Measurements from ENCODE around the gene ERC2.

Gene ERC2

DNA sequence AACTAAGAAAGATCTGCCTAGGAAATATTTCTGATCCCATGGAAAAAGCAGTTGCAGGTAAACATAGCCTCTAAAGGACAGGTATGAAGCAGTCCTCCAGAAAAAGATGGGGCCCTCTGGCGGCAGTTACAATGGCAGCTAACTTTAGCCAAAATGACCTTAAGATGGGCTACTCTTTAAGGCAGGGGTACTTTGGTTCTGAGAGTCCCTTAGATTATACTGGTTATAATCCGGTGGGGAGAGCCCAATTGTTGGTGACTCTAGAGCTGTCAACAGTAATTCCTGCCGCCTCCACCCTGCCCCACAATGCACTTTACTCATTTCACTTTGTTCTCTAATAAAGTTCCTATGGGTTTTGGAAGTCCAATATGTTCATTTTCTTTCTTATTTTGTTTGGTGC lies 568.4 kb downstream of the ERC2 start:
- DNase-seq (ENCODE audit: extremely low read depth in 1 of 2, low read depth in 1 of 2), result no peak

DNA sequence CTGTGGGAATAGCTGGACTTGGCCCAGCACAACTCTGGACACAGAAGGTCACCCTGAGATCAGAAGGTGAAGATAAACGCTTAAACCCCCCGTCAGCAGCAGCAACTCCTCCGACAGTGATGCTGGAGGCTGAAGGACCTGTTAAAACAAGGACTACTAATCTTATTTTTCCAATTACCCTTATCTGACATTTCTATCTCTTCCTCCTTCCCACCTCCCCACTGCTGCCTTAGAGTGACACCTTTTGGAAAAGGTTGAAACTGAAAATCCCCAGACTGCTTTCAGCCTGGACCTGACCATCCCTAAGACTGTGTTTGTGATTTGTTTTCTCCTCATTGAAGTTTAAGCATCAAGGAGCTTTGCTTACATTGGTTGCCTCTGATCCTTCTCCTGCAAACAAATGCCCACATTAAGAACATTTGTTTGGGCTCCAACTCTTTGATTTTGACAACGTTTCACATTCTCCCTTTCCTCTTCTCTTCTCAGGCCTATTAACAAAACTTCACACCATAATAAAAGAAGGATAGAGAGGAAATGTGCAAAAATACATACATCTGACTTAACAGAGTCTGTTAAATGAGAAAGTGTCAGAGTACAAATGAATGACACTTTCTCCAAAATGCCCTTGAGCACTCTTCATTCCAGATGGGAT lies 570.6 kb downstream of the ERC2 start:
- no peak for DNase-seq (ENCODE audit: extremely low read depth in 1 of 2, low read depth in 1 of 2)

DNA sequence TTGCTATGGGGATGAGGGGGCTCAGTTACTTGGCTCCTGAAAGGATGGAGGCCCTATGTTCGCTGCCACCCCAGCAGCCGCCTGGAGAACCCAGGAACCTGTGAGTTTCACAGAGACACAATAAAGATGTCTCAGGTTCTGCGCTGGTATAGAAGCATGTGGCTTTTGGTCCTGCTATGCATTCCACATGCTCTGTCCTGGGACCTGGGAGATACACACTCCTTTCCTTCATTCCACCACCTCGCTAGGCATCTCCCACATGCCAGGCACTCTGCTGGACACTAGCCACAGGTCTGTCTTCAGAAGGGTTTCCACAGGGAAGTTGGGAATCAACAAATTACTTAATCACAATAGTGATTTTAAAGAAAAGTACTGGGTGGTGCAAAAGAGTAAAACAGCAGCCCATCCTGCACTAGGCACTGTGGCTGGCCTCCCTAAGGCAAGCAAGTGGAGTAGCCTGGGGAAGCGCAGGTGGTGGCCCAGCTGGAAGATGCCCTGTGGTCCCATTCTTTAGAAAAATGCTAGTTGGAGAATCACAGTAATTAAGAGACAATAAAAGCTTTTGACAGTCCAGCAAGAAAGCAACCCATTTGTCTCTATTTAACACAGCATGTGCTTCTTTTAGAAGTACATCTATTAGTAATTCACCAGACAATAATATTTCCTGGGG lies 572.2 kb downstream of the ERC2 start:
- DNase-seq (ENCODE audit: extremely low read depth in 1 of 2, low read depth in 1 of 2), result no peak

DNA sequence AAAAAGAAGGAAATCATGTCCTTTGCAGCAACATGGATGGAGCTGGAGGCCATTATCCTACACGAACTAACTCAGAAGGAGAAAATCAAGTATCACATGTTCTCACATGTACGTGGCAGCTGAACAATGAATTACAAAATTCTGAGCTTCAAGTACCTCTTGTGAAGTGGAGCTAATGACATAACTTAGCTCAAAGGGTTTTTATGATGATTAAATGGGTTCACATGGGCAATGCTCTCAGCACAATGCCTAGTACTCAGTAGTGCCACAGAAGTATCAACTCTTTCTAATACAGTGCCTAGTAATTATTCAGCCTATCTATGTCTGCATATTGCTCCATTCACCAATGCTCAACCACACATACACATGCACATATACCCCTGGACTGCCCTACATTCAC lies 573.7 kb downstream of the ERC2 start:
- DNase-seq (ENCODE audit: extremely low read depth in 1 of 2, low read depth in 1 of 2), result no peak

DNA sequence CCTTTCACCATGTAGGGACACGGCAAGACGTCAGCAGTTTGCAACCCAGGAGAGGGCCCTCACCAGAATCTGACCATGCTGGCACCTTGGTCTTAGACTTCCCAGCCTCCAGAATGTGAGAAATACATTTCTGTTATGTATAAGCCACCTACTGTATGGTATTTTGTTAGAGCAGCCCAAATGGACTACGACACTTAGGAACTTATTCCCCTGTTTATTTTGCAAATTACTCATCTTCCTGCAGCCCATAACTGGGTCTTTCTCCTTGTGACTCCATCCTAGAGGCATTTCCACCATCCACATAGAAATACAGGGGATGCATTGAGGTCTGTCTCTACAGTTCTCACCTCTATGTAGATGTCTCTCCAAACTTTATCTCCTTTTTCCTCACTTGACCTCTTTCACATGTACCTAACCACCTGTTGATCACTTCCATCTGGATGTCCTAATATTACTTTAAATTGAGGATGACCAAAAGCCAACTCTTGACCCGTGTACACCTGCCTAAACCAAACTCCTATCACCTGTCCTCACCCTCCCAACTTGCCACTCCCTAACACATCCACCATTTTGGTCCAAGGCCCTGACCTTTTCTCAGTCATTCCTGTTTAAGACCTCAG lies 575.1 kb downstream of the ERC2 start:
- no peak for DNase-seq (ENCODE audit: extremely low read depth in 1 of 2, low read depth in 1 of 2)

DNA sequence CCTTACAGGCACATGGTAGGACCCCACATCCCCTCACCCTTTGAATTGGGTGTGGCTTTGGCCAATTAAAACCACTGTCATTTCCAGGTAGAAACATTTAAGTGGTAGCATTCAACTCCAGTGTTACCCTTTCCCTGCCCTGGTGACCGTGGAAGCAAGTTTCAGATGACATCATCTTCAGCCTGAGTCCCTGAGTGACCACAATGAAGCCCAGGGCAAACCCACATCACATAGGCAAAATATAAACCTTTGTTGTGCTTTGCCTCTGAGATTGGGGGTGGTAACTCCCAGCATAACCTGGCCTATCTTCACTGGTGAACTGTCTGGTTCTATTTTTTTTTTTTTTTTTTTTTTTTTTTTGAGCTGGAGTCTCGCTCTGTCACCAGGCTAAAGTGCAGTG lies 577.2 kb downstream of the ERC2 start:
- no peak for DNase-seq (ENCODE audit: extremely low read depth in 1 of 2, low read depth in 1 of 2)

DNA sequence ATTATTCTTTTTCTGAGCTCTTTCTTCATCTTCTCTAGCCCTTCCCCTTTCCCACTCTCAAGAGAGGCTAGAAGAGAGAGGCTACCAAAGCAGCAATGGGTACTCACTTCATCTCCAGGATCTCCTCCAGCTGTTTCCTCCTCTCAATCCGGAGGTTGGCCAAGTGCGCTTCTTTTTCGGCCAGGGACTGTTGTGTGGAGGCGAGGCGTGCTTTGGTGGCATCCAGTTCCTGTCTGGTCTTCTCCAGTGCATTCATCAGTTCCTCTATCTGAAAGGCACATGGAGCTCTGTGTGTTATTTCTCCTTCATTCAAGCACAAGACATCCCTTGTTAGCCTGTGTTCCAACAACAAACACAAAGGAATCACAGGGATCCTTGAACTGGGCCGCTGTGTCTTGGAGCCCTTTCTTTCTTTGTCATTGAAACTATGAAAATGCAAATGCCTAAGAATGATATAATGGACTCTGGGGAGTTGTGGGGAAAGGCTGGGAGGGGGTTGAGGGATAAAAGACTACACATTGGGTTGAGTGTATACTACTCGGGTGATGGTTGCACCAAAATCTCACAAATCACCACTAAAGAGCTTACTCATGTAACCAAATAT lies 579.9 kb downstream of the ERC2 start:
- no peak for DNase-seq (ENCODE audit: extremely low read depth in 1 of 2, low read depth in 1 of 2)

DNA sequence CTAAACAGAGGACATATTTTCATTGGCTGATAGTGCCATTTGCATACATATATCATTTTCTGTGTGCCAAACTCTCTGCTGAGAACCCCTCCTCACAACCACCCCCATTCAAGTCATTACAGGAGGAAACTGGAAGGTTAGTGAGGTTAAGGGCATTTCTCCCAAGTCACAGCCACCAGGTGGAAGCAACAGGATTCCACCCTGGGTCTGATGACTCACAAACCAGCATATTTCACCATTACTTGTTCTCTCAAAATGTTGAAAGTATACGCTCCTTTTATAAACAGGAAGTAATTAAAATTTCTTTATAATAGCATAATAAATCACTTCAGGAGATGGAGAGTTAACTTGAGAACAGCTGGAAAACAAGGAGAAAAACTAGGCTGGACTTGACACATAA lies 582.5 kb downstream of the ERC2 start:
- DNase-seq (ENCODE audit: extremely low read depth in 1 of 2, low read depth in 1 of 2), result no peak

DNA sequence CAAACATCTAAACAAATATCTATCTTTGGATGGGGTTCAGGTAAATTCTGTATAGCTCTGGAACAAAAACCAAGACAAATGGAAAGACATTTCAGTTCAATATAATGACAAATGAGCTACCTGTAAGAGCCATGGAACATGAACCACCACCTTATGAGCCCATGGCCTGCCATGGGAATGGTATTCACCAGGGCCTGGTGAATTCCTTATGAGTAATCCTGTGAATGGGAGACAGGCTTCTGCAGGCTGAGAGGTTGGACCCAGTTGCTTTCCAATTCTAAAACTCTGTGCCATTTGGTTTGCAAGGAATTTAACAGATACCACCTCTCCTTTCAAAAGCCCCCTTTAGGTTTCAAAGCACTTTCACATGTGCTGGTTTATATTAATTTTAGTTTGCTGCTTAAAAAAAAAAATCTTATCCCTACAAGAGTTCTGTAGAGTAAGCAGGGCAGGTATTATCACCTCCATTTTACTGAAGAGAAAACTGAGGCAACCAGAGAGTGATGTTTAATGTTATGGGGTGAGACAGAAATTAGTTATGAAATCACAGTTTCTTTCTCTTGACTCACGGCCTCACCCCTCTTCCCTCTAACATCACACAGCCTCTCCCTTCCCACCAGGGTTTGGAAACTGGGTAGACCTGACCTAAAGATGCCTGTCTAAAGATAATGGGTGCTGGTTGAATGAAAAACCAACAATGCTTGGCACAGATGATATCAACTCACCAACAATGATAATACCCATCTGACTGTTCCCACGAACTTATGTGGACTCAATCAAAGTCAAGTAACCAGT lies 583.6 kb downstream of the ERC2 start:
- DNase-seq (ENCODE audit: extremely low read depth in 1 of 2, low read depth in 1 of 2), result no peak

DNA sequence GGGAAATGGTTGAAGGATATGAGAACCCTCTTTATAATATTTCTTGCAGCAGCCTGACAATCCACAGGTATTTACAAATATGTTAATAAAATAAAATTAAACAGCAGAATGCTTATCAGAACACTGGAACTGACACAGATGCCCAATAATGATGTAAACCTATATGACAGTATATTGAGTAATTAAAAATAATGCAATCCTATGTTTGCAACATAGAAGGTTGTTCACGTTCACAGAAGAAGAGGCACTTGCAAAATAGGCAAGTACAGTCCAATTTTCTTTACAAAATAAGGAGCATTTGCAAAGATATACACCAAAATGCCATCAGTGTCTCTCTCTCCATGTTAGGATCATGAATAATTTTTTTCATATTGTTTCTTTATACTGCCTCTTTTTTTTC lies 584.2 kb downstream of the ERC2 start:
- no peak for DNase-seq (ENCODE audit: extremely low read depth in 1 of 2, low read depth in 1 of 2)

DNA sequence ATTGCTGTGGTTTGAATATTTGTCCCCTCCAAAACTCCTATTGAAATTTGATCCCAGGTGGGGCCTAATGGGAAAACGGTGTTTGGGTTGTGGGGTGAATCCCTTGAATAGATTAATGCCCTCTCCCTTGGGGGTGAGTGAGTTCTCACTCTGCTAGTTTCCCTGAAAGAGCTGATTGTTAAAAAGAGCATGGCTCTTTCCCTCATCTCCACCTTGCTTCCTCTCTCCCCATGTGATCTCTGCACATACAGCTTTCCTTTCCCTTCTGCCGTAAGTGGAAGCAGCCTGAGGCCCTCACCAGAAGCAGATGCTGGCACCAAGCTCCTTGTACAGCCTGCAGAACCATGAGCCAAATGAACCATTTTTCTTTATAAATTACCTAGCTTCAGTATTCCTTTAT lies 586.3 kb downstream of the ERC2 start:
- DNase-seq (ENCODE audit: extremely low read depth in 1 of 2, low read depth in 1 of 2), result no peak

DNA sequence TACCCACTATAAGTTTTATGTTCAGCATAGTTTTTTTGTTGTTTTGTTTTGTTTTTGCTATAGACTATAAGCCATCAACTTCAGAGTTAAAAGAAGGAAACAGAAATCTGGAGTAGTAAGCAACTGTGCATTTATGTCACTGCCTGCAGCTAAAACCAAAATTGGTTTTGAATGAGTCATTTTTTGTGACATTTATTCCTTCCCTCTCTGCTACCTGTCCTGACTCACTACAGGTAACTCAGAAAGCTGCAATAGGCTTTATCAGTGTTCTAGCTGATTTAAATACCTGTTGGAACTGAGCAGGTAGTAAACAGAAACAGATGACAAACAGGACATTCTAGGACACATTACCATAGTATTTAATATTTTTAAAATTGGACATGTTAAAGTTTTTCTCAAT lies 587.9 kb downstream of the ERC2 start:
- DNase-seq (ENCODE audit: extremely low read depth in 1 of 2, low read depth in 1 of 2), result no peak

DNA sequence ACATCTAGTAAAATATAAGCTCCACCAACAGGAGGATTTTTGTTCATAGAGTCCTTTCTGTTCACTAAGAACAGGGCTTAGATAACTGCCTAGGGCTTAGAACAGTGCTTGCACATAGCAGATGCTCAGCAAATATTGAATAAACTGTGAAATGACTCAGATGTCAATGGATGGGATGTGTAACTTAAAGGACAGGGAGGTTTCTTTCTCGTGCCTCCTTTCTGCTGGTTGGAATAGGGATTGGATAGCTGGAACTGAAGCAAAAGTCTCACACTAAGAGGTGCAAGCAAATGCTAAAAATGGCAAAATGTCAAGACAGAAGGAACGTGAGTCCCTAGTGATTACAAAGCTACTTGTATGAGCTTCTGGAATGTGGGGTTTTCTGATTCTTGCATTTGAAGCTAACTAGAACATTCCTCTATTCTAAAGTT lies 588.4 kb downstream of the ERC2 start:
- DNase-seq (ENCODE audit: extremely low read depth in 1 of 2, low read depth in 1 of 2), result no peak

DNA sequence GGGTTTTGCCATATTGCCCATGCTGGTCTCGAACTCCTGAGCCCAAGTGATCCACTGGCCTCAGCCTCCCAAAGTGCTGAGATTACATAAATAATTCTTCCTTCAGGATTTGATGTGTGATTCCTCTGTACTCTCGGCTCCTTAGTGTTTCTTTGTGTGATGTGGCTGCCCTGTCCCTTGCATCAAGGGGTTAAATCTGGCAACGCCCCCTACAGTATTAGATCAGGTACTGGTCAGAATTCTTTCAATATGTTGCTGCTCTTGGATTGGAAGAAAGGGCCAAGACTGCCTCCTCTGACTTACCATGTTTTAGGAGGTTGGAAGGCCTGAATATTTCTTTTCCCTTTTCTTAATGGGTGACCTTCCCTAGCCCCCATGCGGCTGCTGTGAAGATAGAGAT lies 590.6 kb downstream of the ERC2 start:
- DNase-seq (ENCODE audit: extremely low read depth in 1 of 2, low read depth in 1 of 2), result no peak

DNA sequence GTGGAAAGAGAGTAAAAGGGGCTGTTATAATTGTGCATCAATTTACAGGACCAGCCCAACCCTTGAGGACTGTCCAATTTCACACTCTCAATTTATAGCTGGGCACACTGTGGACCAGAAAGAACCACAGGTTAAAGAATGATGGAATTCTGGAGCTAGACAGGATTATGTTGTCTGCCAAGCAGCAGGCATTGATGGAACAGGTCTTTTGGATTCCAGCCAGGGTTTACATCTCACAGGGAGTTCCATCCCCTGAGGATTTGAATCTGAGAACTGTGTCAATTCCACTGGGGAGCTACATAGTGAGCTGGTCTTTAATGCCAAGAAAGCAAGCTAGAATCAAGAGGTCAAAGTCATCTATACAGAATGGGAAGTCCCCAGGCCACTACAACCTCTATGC lies 591.7 kb downstream of the ERC2 start:
- DNase-seq (ENCODE audit: extremely low read depth in 1 of 2, low read depth in 1 of 2), result no peak

DNA sequence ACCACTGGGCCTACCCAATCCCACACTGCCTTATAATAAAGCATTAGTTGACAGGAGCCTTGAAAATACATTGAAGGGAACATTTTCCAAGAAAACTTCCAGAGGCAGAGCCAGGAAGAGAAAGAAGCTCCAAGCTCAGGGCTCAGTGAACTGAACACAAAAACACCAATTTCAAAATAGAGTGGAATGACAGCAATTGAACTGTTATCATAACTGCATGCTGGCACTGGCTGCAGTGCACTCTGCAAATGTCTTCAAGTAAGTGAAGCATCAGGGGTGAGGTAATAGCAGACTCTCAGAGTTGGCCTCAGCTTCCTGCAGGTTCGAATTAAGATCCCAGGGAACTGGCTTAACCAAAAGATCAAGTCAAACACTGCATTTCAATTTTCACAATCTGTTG lies 593.2 kb downstream of the ERC2 start:
- no peak for DNase-seq (ENCODE audit: extremely low read depth in 1 of 2, low read depth in 1 of 2)

DNA sequence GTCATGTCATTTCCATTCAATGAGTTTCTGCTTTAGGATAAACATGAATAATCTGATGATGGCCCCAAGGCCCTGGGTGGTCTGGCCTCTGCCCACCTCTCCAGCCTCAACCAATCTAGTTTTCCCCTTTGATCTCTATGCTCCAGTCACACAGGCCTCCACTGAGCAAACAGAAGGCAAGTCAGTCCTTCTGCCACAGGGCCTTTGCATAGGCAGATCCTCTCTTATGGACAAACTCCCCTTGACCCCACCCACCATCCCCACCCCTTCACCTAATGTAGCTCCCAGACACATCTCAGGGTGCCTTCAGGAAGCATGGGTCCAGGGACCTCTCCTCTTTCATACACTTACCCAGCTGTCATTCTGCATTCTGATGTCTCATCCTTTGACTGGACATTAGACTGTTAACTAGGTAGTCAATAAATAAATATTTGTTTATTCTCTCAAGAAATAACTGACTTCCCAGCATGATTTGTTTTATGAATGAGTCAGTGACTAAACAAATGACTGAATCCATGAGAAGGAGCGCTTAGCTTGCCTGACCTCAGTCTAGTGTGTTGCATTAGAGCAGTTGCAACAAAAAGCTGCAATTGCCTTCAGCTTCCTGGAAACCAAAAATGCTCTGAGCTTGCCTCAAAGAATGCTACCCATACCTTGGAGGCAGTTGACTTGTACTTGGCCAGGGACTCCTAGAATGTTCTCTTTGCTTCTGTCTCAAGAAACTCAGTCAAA lies 594.6 kb downstream of the ERC2 start:
- DNase-seq (ENCODE audit: extremely low read depth in 1 of 2, low read depth in 1 of 2), result no peak

DNA sequence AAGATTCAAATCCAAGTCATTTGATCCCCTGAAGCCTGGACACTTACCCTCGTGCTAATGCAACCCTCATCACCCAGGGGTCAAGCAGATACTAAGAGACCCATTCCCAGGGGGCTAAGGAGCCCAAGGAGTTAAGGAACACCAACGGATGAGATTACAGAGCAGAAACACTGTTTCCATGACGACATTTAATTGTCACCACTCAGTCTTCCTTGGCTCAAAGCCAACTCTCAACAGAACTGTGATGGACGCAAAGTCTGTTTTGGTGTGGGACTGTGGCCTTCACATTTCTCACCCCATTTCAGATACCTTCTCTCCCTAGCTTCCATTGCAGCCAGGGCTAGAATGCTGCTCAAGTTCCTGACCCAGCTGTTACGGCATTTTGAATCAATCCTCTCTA lies 597.7 kb downstream of the ERC2 start:
- DNase-seq (ENCODE audit: extremely low read depth in 1 of 2, low read depth in 1 of 2), result no peak

DNA sequence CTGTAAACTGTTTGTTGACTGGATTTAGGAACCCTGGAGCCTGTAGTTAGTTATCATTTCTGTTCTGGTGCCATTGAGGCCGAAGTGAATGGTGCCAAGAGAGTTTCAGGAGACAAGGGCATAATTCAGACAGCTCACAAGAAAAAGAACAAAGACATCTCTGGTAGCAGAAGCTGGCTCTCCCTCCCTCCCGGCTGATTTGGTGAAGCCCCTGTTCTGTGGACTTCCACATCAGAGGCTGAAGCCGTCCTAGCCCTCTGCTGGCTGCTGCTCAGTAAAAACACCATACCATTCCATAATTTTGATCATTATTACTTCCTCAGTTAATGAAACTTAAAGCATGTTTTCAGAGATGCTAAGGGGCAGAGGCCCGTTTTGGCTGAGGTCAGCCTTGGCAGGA lies 599.9 kb downstream of the ERC2 start:
- DNase-seq (ENCODE audit: extremely low read depth in 1 of 2, low read depth in 1 of 2), result no peak

DNA sequence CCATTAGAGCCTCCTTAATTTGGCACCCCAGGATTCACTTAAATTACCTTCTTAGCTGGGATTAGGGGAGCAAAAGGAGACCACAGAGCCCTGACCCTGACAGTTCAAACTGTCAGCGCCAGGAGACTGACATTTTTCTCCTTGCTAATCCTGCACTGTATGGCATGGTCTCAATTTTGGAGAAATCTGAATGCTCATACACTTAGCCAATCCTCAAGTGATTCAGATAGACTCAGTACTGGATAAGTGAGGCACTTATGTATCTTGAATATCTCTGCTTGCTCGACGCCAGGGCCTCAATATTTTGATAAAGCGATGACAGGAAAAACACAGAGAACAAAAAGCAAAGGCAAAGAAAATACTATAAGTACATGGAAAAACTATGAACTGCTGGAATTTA lies 605.2 kb downstream of the ERC2 start:
- DNase-seq (ENCODE audit: extremely low read depth in 1 of 2, low read depth in 1 of 2), result no peak

All from activated CD8-positive, alpha-beta memory T cell treated with anti-CD3 and anti-CD28 coated beads for 1 hour (primary cell).